ENCODE results near the gene ANKLE2.

DNA sequence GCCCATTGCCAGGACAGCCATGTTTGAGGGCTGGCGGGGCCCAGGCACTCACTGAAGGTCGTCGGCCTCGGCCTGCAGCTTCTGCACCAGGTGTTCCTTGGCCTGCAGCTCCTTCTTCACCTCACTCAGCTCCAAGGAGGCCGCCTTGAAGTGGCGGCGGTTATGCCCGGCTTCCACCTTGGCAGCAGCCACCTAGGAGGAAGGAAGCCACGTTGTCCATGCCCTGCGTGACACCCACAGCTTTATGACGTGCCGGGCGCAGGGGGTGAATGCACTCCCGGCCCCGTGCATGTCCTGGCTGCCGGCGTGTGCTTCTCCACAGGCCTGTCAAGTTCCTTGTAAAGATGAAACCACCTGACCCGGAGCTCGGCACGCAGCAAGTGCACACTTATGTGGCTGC lies 16.0 kb upstream of the ANKLE2 start:
- TF ChIP-seq NRF1 (IDR thresholded peaks at IDR 0.05; ENCODE audit: low read depth, low read length) (no peak), EZH2phosphoT487 (IDR thresholded peaks at IDR 0.05; ENCODE audit: borderline replicate concordance, low read depth) (no peak), GATA2 (CRISPR knock-in tag; IDR thresholded peaks at IDR 0.05) (no peak), NFIC (IDR thresholded peaks at IDR 0.05; ENCODE audit: borderline replicate concordance) (no peak), CHD2 (IDR thresholded peaks at IDR 0.05; ENCODE audit: low read length, partially characterized antibody) (no peak), FOSL2 (IDR thresholded peaks at IDR 0.05; ENCODE audit: borderline replicate concordance, low read depth) (no peak), EP300 (IDR thresholded peaks at IDR 0.05; ENCODE audit: borderline replicate concordance in 1 of 2, low read depth in 1 of 2, low read length in 1 of 2) (no peak), RFX5 (IDR thresholded peaks at IDR 0.05; ENCODE audit: low read length) (no peak), GABPA (IDR thresholded peaks at IDR 0.05; ENCODE audit: low read depth) (no peak), MEF2A (IDR thresholded peaks at IDR 0.05; ENCODE audit: borderline replicate concordance, low read depth) (no peak)
- TF ChIP-seq, protein P1, sequence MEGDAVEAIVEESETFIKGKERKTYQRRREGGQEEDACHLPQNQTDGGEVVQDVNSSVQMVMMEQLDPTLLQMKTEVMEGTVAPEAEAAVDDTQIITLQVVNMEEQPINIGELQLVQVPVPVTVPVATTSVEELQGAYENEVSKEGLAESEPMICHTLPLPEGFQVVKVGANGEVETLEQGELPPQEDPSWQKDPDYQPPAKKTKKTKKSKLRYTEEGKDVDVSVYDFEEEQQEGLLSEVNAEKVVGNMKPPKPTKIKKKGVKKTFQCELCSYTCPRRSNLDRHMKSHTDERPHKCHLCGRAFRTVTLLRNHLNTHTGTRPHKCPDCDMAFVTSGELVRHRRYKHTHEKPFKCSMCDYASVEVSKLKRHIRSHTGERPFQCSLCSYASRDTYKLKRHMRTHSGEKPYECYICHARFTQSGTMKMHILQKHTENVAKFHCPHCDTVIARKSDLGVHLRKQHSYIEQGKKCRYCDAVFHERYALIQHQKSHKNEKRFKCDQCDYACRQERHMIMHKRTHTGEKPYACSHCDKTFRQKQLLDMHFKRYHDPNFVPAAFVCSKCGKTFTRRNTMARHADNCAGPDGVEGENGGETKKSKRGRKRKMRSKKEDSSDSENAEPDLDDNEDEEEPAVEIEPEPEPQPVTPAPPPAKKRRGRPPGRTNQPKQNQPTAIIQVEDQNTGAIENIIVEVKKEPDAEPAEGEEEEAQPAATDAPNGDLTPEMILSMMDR (IDR thresholded peaks at IDR 0.05) = no peak
- TF ChIP-seq, protein P2, sequence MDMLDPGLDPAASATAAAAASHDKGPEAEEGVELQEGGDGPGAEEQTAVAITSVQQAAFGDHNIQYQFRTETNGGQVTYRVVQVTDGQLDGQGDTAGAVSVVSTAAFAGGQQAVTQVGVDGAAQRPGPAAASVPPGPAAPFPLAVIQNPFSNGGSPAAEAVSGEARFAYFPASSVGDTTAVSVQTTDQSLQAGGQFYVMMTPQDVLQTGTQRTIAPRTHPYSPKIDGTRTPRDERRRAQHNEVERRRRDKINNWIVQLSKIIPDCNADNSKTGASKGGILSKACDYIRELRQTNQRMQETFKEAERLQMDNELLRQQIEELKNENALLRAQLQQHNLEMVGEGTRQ (IDR thresholded peaks at IDR 0.05; ENCODE audit: borderline replicate concordance, low read depth, low read length) = no peak
- TF ChIP-seq, protein P3, sequence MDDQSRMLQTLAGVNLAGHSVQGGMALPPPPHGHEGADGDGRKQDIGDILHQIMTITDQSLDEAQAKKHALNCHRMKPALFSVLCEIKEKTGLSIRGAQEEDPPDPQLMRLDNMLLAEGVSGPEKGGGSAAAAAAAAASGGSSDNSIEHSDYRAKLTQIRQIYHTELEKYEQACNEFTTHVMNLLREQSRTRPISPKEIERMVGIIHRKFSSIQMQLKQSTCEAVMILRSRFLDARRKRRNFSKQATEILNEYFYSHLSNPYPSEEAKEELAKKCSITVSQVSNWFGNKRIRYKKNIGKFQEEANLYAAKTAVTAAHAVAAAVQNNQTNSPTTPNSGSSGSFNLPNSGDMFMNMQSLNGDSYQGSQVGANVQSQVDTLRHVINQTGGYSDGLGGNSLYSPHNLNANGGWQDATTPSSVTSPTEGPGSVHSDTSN (IDR thresholded peaks at IDR 0.05) = no peak

Data from SK-N-SH (cell line).